SK-N-SH (cell line): ENCODE measurements around the gene NRP2. TPM values are rescaled to one million over a fixed set of nuclear protein-coding genes. Genes with fewer than 3 reads are reported as not detected.

Source experiments
- CTCF ChIA-PET: fragments of 300-600, 350-600 bp; formaldehyde crosslinking; extraction: SDS; loops from one replicate; lab custom pipeline; 2021; lab: Yijun Ruan, JAX
- POLR2A ChIA-PET: fragments of 350-600 bp; sonication (Branson Sonifier 250); formaldehyde crosslinking; extraction: SDS; loops from one replicate; lab custom pipeline; 2020; ENCODE audit warnings: antibody characterized with exemption, inconsistent platforms; lab: Yijun Ruan, JAX
- DNase-seq: peaks from one replicate; pipeline ENCODE4 v3.0.0; 2012
- H2AFZ ChIP-seq: fragments of 200-600 bp; sonication (generic); 2 replicates; pipeline ENCODE4 v1.8.1; 2016; ENCODE audit warnings: antibody characterized with exemption, mild to moderate bottlenecking, low read depth
- H3F3A ChIP-seq: fragments of 200-600 bp; sonication (generic); replicated peaks from 2 replicates; pipeline ENCODE3; 2016; ENCODE audit warnings: antibody characterized with exemption, mild to moderate bottlenecking; ENCODE audit not compliant: insufficient read depth
- H3K27ac ChIP-seq, 2 experiments: fragments of 200-500 bp in 1 of 2; fragments of 200-600 bp in 1 of 2; sonication (Bioruptor generic) in 1 of 2; sonication (generic), shearing (Covaris generic) in 1 of 2; 2 replicates each; pipeline versions ENCODE4 v1.5.1 to v1.6.1; 2014 to 2016; ENCODE audit warnings: low read depth in 2 of 2, inconsistent platforms in 1 of 2, low read length in 1 of 2, mild to moderate bottlenecking in 1 of 2, mixed read lengths in 1 of 2
- H3K27me3 ChIP-seq: fragments of 200-600 bp; sonication (generic), shearing (Covaris generic); 2 replicates; pipeline ENCODE4 v1.6.1; 2016; ENCODE audit warnings: mixed run types; ENCODE audit not compliant: insufficient read depth
- H3K36me3 ChIP-seq, 2 experiments: fragments of 200-500 bp in 1 of 2; fragments of 200-600 bp in 1 of 2; sonication (Bioruptor generic) in 1 of 2; sonication (generic) in 1 of 2; replicated peaks in 1 of 2; 2 replicates each; pipeline versions ENCODE3 to v1.5.1; 2014 to 2016; ENCODE audit warnings: low read length in 1 of 2, mild to moderate bottlenecking in 1 of 2; ENCODE audit not compliant: insufficient read depth in 2 of 2, control insufficient read depth in 1 of 2
- H3K4me1 ChIP-seq, 2 experiments: fragments of 200-500 bp in 1 of 2; fragments of 200-600 bp in 1 of 2; sonication (Bioruptor generic) in 1 of 2; sonication (generic), shearing (Covaris generic) in 1 of 2; 2 replicates each; pipeline versions ENCODE4 v1.5.1 to v1.6.1; 2014 to 2016; ENCODE audit warnings: low read depth in 1 of 2, low read length in 1 of 2, mixed run types in 1 of 2; ENCODE audit not compliant: insufficient read depth in 2 of 2, control insufficient read depth in 1 of 2
- H3K4me2 ChIP-seq: fragments of 200-600 bp; sonication (generic), shearing (Covaris generic); 2 replicates; pipeline ENCODE4 v1.6.1; 2017; ENCODE audit warnings: mixed run types
- H3K4me3 ChIP-seq, 2 experiments: fragments of 200-500 bp in 1 of 2; fragments of 200-600 bp in 1 of 2; sonication (Bioruptor generic) in 1 of 2; sonication (generic), shearing (Covaris generic) in 1 of 2; 2 replicates each; pipeline versions ENCODE4 v1.5.1 to v1.8.1; 2014 to 2016; ENCODE audit warnings: low read depth in 2 of 2, inconsistent platforms in 1 of 2, low read length in 1 of 2, mild to moderate bottlenecking in 1 of 2, mixed read lengths in 1 of 2, moderate library complexity in 1 of 2
- H3K79me2 ChIP-seq: fragments of 200-600 bp; sonication (generic); 2 replicates; pipeline ENCODE4 v1.8.1; 2017; ENCODE audit warnings: mild to moderate bottlenecking; ENCODE audit not compliant: insufficient read depth
- H3K9ac ChIP-seq: fragments of 200-600 bp; sonication (generic); 2 replicates; pipeline ENCODE4 v1.6.1; 2017; ENCODE audit warnings: mixed run types
- H3K9me2 ChIP-seq: fragments of 200-600 bp; sonication (generic); 2 replicates; pipeline ENCODE4 v1.6.1; 2017; ENCODE audit warnings: mixed run types
- H3K9me3 ChIP-seq: fragments of 200-600 bp; sonication (generic); 2 replicates; pipeline ENCODE4 v1.6.1; 2017; ENCODE audit warnings: mixed run types, mild to moderate bottlenecking, moderate library complexity
- H4K20me1 ChIP-seq: fragments of 200-600 bp; sonication (generic); 2 replicates; pipeline ENCODE4 v1.6.1; 2017; ENCODE audit warnings: mild to moderate bottlenecking, mixed run types; ENCODE audit not compliant: insufficient read depth
- CHD2 ChIP-seq: fragments of 150-350 bp; IDR thresholded peaks from 2 replicates; pipeline ENCODE4 v1.6.1; 2018; ENCODE audit warnings: low read length; ENCODE audit not compliant: partially characterized antibody
- ELF1 ChIP-seq: IDR thresholded peaks from 2 replicates; pipeline ENCODE4 v1.4.0; 2012
- GABPA ChIP-seq: IDR thresholded peaks from 2 replicates; pipeline ENCODE4 v1.4.0; 2012; ENCODE audit warnings: low read depth, mild to moderate bottlenecking
- MXI1 ChIP-seq: IDR thresholded peaks from 2 replicates; pipeline ENCODE4 v1.6.1; 2012; ENCODE audit warnings: mild to moderate bottlenecking, low read depth, low read length, improper control_type of control experiment
- NFIC ChIP-seq: IDR thresholded peaks from 2 replicates; pipeline ENCODE4 v1.4.0; 2012; ENCODE audit warnings: borderline replicate concordance
- POLR2AphosphoS5 ChIP-seq: IDR thresholded peaks from 2 replicates; pipeline ENCODE4 v1.6.1; 2012; ENCODE audit warnings: low read depth, low read length
- RAD21 ChIP-seq: IDR thresholded peaks from 2 replicates; pipeline ENCODE4 v1.6.1; 2012; ENCODE audit warnings: mild to moderate bottlenecking, low read length
- RCOR1 ChIP-seq: fragments of 150-350 bp; IDR thresholded peaks from 2 replicates; pipeline ENCODE4 v1.6.1; 2017; ENCODE audit warnings: antibody characterized with exemption, low read length
- RFX5 ChIP-seq: IDR thresholded peaks from 2 replicates; pipeline ENCODE4 v1.6.1; 2012; ENCODE audit warnings: mild to moderate bottlenecking, improper control_type of control experiment, low read length
- RXRA ChIP-seq: IDR thresholded peaks from 2 replicates; pipeline ENCODE4 v1.4.0; 2012; ENCODE audit warnings: low read depth, mild to moderate bottlenecking, borderline replicate concordance
- SIN3A ChIP-seq: IDR thresholded peaks from 2 replicates; pipeline ENCODE4 v1.6.1; 2012; ENCODE audit warnings: low read depth, mild to moderate bottlenecking, low read length, moderate library complexity, borderline replicate concordance
- TAF1 ChIP-seq: IDR thresholded peaks from 2 replicates; pipeline ENCODE4 v1.6.1; 2012; ENCODE audit warnings: low read depth, mild to moderate bottlenecking, low read length, moderate library complexity, borderline replicate concordance
- TCF12 ChIP-seq: IDR thresholded peaks from 2 replicates; pipeline ENCODE4 v1.4.0; 2012
- YY1 ChIP-seq: IDR thresholded peaks from 2 replicates; pipeline ENCODE4 v1.4.0; 2012; ENCODE audit warnings: low read depth, mild to moderate bottlenecking
- WGBS: methylation state at CpG from one replicate; pipeline ENCODE4 v1.1.6; 2017; ENCODE audit warnings: low lambda C conversion rate; 5-methylcytosine and 5-hydroxymethylcytosine counted together
- polyA plus RNA-seq, 3 experiments: library from polyadenylated mRNA; depleted of rRNA; stranded (reverse); fragments of >200 nt; gene quantifications; 2 replicates each; pipeline ENCODE4 v1.2.3, GENCODE V29; 2012
- TF ChIP-seq, protein P1 (sequence below): fragments of 150-350 bp; IDR thresholded peaks from 2 replicates; pipeline ENCODE4 v1.6.1; 2017; ENCODE audit warnings: antibody characterized with exemption, low read length, low read depth, borderline replicate concordance
- TF ChIP-seq, protein P2 (sequence below): fragments of 150-350 bp; IDR thresholded peaks from 2 replicates; pipeline ENCODE4 v1.6.1; 2016; ENCODE audit warnings: mild to moderate bottlenecking, low read depth, low read length
- TF ChIP-seq, protein P3 (sequence below): IDR thresholded peaks from 2 replicates; pipeline ENCODE4 v1.4.0; 2012; ENCODE audit warnings: low read depth

Gene NRP2
- polyA plus RNA-seq, 1 of the 3 experiments (the other 2 are of a cell fraction) = 68.8 TPM

GRCh38 chr2:205776720-205777119, 94.4 kb downstream of the NRP2 start:
- H3K9me2 ChIP-seq = no peaks in the 10 kb centered on the region
- no peak overlapping the region for H3K4me3 ChIP-seq
- WGBS = 84% methylated on average over 5 of the region's 5 CpGs
- TF ChIP-seq NFIC (no peak), CHD2 (no peak), RXRA (no peak), TAF1 (no peak), POLR2AphosphoS5 (no peak)
- TF ChIP-seq, protein P1, sequence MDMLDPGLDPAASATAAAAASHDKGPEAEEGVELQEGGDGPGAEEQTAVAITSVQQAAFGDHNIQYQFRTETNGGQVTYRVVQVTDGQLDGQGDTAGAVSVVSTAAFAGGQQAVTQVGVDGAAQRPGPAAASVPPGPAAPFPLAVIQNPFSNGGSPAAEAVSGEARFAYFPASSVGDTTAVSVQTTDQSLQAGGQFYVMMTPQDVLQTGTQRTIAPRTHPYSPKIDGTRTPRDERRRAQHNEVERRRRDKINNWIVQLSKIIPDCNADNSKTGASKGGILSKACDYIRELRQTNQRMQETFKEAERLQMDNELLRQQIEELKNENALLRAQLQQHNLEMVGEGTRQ = no peak
- H2AFZ ChIP-seq = no peak overlapping the region
- H3K9ac ChIP-seq = no peak overlapping the region
- H3K4me2 ChIP-seq = no peak overlapping the region
- ChIA-PET CTCF (interaction anchor here (0.6 to 5.2 kb wide), 13 partner anchors 9 to 226 kb away, joined by 3 to 78 read pairs (median 5); no protein-coding TSS in a partner anchor), POLR2A (no interaction called here)
- peaks cover 0 to 4% of the 10 kb centered on the region in 2 experiments for H3K36me3 ChIP-seq
- H3K9me3 ChIP-seq = no peaks in the 10 kb centered on the region
- H3K27me3 ChIP-seq = no peaks in the 10 kb centered on the region
- no peak for DNase-seq
- peaks cover 9 to 10% of the 10 kb centered on the region in 2 experiments for H3K4me1 ChIP-seq
- no peaks in the 10 kb centered on the region for H3F3A ChIP-seq
- H3K27ac ChIP-seq = no peak overlapping the region
- no peaks in the 10 kb centered on the region for H3K79me2 ChIP-seq
- H4K20me1 ChIP-seq = no peaks in the 10 kb centered on the region

GRCh38 chr2:205778356-205778755, 96.1 kb downstream of the NRP2 start:
- Histone ChIP-seq H3K36me3 (peaks cover 0 to 4% of the 10 kb centered on the region in 2 experiments), H3F3A (no peaks in the 10 kb centered on the region), H4K20me1 (no peaks in the 10 kb centered on the region), H3K9me3 (no peaks in the 10 kb centered on the region), H3K9ac (no peak overlapping the region), H2AFZ (no peak overlapping the region), H3K4me1 (peaks cover 10 to 11% of the 10 kb centered on the region in 2 experiments), H3K27me3 (no peaks in the 10 kb centered on the region), H3K9me2 (no peaks in the 10 kb centered on the region), H3K4me2 (no peak overlapping the region), H3K4me3 (no peak overlapping the region), H3K27ac (no peak overlapping the region), H3K79me2 (no peaks in the 10 kb centered on the region)
- 72% methylated on average over 3 of the region's 3 CpGs for WGBS
- TF ChIP-seq GABPA = no peak
- no peak for TF ChIP-seq ELF1
- no peak for TF ChIP-seq TCF12
- no peak for TF ChIP-seq RAD21
- TF ChIP-seq POLR2AphosphoS5 = no peak
- no peak for TF ChIP-seq MXI1
- TF ChIP-seq RCOR1 = no peak
- TF ChIP-seq RFX5 = no peak
- TF ChIP-seq, protein P2, sequence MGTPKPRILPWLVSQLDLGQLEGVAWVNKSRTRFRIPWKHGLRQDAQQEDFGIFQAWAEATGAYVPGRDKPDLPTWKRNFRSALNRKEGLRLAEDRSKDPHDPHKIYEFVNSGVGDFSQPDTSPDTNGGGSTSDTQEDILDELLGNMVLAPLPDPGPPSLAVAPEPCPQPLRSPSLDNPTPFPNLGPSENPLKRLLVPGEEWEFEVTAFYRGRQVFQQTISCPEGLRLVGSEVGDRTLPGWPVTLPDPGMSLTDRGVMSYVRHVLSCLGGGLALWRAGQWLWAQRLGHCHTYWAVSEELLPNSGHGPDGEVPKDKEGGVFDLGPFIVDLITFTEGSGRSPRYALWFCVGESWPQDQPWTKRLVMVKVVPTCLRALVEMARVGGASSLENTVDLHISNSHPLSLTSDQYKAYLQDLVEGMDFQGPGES = no peak
- TF ChIP-seq YY1 = no peak
- no peak for TF ChIP-seq SIN3A
- TF ChIP-seq, protein P3, sequence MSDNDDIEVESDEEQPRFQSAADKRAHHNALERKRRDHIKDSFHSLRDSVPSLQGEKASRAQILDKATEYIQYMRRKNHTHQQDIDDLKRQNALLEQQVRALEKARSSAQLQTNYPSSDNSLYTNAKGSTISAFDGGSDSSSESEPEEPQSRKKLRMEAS = no peak
- ChIA-PET CTCF (interaction anchor here (0.9 to 2.0 kb wide), 6 partner anchors 16 to 170 kb away, joined by 3 to 10 read pairs (median 3); no protein-coding TSS in a partner anchor), POLR2A (no interaction called here)
- no peak for DNase-seq
